Astrocyte (in vitro differentiated cells and primary cell): Measurements from ENCODE around the gene FBXW7. TPM values are rescaled to one million over a fixed set of nuclear protein-coding genes. Genes with fewer than 3 reads are reported as not detected.

Experiments used
- DNase-seq: peaks from one replicate; pipeline ENCODE4 v3.0.0-alpha.2; 2010; ENCODE audit warnings: low read depth
- FAIRE-seq: peaks from 2 replicates; lab custom pipeline; 2011; peaks lifted over from hg19 to GRCh38; lab: Jason Lieb, UNC
- H2AFZ ChIP-seq: 2 replicates; pipeline ENCODE4 v1.6.0; 2012; ENCODE audit warnings: low read depth, low read length, inconsistent platforms
- H3K27ac ChIP-seq: 2 replicates; pipeline ENCODE4 v1.5.1; 2011; ENCODE audit warnings: low read depth, low read length, inconsistent platforms
- H3K27me3 ChIP-seq: 2 replicates; pipeline ENCODE4 v1.6.0; 2011; ENCODE audit warnings: low read length, inconsistent platforms; ENCODE audit not compliant: insufficient read depth
- H3K36me3 ChIP-seq: 2 replicates; pipeline ENCODE4 v1.5.1; 2011; ENCODE audit warnings: low read length, inconsistent platforms; ENCODE audit not compliant: insufficient read depth
- H3K4me1 ChIP-seq: 2 replicates; pipeline ENCODE4 v1.5.1; 2011; ENCODE audit warnings: low read length, inconsistent platforms; ENCODE audit not compliant: insufficient read depth
- H3K4me2 ChIP-seq: 2 replicates; pipeline ENCODE4 v1.6.0; 2012; ENCODE audit warnings: low read length, inconsistent platforms
- H3K4me3 ChIP-seq: 2 replicates; pipeline ENCODE4 v1.5.1; 2011; ENCODE audit warnings: low read depth, mild to moderate bottlenecking, low read length, inconsistent platforms; ENCODE audit not compliant: insufficient read depth
- H3K79me2 ChIP-seq: 2 replicates; pipeline ENCODE4 v1.6.0; 2012; ENCODE audit warnings: mild to moderate bottlenecking, low read length, inconsistent platforms; ENCODE audit not compliant: insufficient read depth
- H3K9ac ChIP-seq: 2 replicates; pipeline ENCODE4 v1.6.0; 2012; ENCODE audit warnings: mild to moderate bottlenecking, low read length, inconsistent platforms
- H3K9me3 ChIP-seq: 2 replicates; pipeline ENCODE4 v1.5.1; 2012; ENCODE audit warnings: low read depth, mild to moderate bottlenecking, low read length, inconsistent platforms; ENCODE audit not compliant: insufficient read depth
- H4K20me1 ChIP-seq: 2 replicates; pipeline ENCODE4 v1.6.0; 2012; ENCODE audit warnings: low read length, inconsistent platforms; ENCODE audit not compliant: insufficient read depth
- H3K27ac Mint-ChIP-seq: one replicate; pipeline ENCODE4 v1.8.0; 2021; ENCODE audit warnings: mild to moderate bottlenecking, mixed read lengths; ENCODE audit not compliant: unreplicated experiment
- H3K27me3 Mint-ChIP-seq: one replicate; pipeline ENCODE4 v1.8.0; 2021; ENCODE audit warnings: low read depth, mixed read lengths; ENCODE audit not compliant: unreplicated experiment
- H3K36me3 Mint-ChIP-seq: one replicate; pipeline ENCODE4 v1.8.0; 2021; ENCODE audit warnings: low read depth, mixed read lengths; ENCODE audit not compliant: unreplicated experiment
- H3K4me1 Mint-ChIP-seq: one replicate; pipeline ENCODE4 v1.8.0; 2021; ENCODE audit warnings: low read depth, mixed read lengths; ENCODE audit not compliant: unreplicated experiment
- H3K4me3 Mint-ChIP-seq: one replicate; pipeline ENCODE4 v1.8.0; 2021; ENCODE audit warnings: mild to moderate bottlenecking, moderate library complexity, mixed read lengths; ENCODE audit not compliant: unreplicated experiment
- H3K9me3 Mint-ChIP-seq: one replicate; pipeline ENCODE4 v1.8.0; 2021; ENCODE audit warnings: mild to moderate bottlenecking, mixed read lengths; ENCODE audit not compliant: unreplicated experiment
- EZH2 ChIP-seq: IDR thresholded peaks from 2 replicates; pipeline ENCODE4 v1.6.1; 2012; ENCODE audit warnings: mild to moderate bottlenecking, low read length, inconsistent platforms; ENCODE audit not compliant: insufficient read depth
- total RNA-seq: library from RNA; stranded (reverse); gene quantifications from 2 replicates; pipeline ENCODE4 v1.2.1, GENCODE V29; 2021
- TF ChIP-seq, protein P1 (sequence below): IDR thresholded peaks from 2 replicates; pipeline ENCODE4 v1.5.1; 2011; ENCODE audit warnings: low read depth, mild to moderate bottlenecking, inconsistent platforms, low read length, moderate library complexity; ENCODE audit not compliant: insufficient read depth

The FBXW7 gene
- total RNA-seq, 1 donor from 2014 or later = 34.7 TPM

DNA sequence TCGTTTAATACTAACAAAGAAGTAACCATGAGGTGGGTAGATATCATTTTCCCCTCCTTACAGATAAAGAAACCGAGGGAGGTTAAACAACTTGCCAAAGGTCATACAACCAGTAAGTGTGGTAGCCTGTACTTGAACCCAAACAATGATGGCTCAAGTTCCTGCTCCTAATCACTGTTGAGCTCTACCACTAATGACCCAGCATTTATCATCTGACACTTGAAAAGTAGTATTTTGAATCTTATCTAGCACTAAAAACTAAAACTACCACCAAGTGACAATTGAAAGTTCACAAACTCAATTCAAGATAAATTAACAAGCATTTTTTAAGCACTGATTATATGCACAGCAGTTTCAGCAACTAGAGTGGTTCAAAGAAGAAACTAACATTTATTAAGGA lies 13.1 kb downstream of the FBXW7 start:
- Histone ChIP-seq H3K4me3 (no peak overlapping the region), H3K4me1 (no peaks in the 10 kb centered on the region), H3K36me3 (no peaks in the 10 kb centered on the region), H3K9me3 (no peaks in the 10 kb centered on the region), H3K27me3 (no peaks in the 10 kb centered on the region), H3K27ac (no peak overlapping the region), H4K20me1 (peaks cover 58% of the 10 kb centered on the region), H2AFZ (no peak overlapping the region), H3K4me2 (no peak overlapping the region), H3K9ac (no peak overlapping the region), H3K79me2 (peaks cover 80% of the 10 kb centered on the region)
- DNase-seq (no peak), FAIRE-seq (no peak)
- TF ChIP-seq, protein P1, sequence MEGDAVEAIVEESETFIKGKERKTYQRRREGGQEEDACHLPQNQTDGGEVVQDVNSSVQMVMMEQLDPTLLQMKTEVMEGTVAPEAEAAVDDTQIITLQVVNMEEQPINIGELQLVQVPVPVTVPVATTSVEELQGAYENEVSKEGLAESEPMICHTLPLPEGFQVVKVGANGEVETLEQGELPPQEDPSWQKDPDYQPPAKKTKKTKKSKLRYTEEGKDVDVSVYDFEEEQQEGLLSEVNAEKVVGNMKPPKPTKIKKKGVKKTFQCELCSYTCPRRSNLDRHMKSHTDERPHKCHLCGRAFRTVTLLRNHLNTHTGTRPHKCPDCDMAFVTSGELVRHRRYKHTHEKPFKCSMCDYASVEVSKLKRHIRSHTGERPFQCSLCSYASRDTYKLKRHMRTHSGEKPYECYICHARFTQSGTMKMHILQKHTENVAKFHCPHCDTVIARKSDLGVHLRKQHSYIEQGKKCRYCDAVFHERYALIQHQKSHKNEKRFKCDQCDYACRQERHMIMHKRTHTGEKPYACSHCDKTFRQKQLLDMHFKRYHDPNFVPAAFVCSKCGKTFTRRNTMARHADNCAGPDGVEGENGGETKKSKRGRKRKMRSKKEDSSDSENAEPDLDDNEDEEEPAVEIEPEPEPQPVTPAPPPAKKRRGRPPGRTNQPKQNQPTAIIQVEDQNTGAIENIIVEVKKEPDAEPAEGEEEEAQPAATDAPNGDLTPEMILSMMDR = no peak
- no peak for TF ChIP-seq EZH2
- H3K36me3 Mint-ChIP-seq = no peaks in the 10 kb centered on the region
- H3K9me3 Mint-ChIP-seq = no peaks in the 10 kb centered on the region
- H3K4me1 Mint-ChIP-seq = peaks cover 4% of the 10 kb centered on the region
- H3K27ac Mint-ChIP-seq = no peak overlapping the region
- no peak overlapping the region for H3K4me3 Mint-ChIP-seq
- no peaks in the 10 kb centered on the region for H3K27me3 Mint-ChIP-seq

- H3K27ac ChIP-seq = no peak overlapping the region
- H3K4me3 ChIP-seq = no peak overlapping the region
- no peaks in the 10 kb centered on the region for H3K27me3 ChIP-seq
- DNase-seq = no peak
- no peak overlapping the region for H3K4me2 ChIP-seq
- peaks cover 56% of the 10 kb centered on the region for H4K20me1 ChIP-seq
- H3K27me3 Mint-ChIP-seq = no peaks in the 10 kb centered on the region
- no peak overlapping the region for H2AFZ ChIP-seq
- H3K9me3 Mint-ChIP-seq = no peaks in the 10 kb centered on the region
- H3K79me2 ChIP-seq = peaks cover 78% of the 10 kb centered on the region
- H3K9ac ChIP-seq = no peak overlapping the region
- H3K36me3 ChIP-seq = no peaks in the 10 kb centered on the region
- no peak for TF ChIP-seq EZH2
- TF ChIP-seq, protein P1 = no peak
- H3K4me1 ChIP-seq = no peaks in the 10 kb centered on the region
- peaks cover 4% of the 10 kb centered on the region for H3K4me1 Mint-ChIP-seq
- H3K4me3 Mint-ChIP-seq = no peak overlapping the region
- no peaks in the 10 kb centered on the region for H3K36me3 Mint-ChIP-seq
- no peak overlapping the region for H3K27ac Mint-ChIP-seq
- H3K9me3 ChIP-seq = no peaks in the 10 kb centered on the region
- no peak for FAIRE-seq
These were observed 13.6 kb downstream of the FBXW7 start for GRCh38 chr4:152522245-152522644.

GRCh38 chr4:152516156-152516555 lies 19.7 kb downstream of the FBXW7 start:
- Mint-ChIP-seq H3K9me3 (no peaks in the 10 kb centered on the region), H3K27me3 (no peaks in the 10 kb centered on the region), H3K4me3 (no peak overlapping the region), H3K4me1 (peaks cover 11% of the 10 kb centered on the region), H3K27ac (peak overlapping the region; percentile 92), H3K36me3 (no peaks in the 10 kb centered on the region)
- Histone ChIP-seq H3K36me3 (no peaks in the 10 kb centered on the region), H3K27me3 (no peaks in the 10 kb centered on the region), H3K79me2 (peaks cover 62% of the 10 kb centered on the region), H3K4me3 (no peak overlapping the region), H3K9me3 (no peaks in the 10 kb centered on the region), H3K9ac (no peak overlapping the region), H3K4me2 (peak overlapping the region; percentile 24), H3K4me1 (peaks cover 8% of the 10 kb centered on the region), H4K20me1 (peaks cover 33% of the 10 kb centered on the region), H2AFZ (no peak overlapping the region), H3K27ac (no peak overlapping the region)
- no peak for TF ChIP-seq EZH2
- TF ChIP-seq, protein P1 = no peak
- FAIRE-seq (no peak), DNase-seq (peak; percentile 34)
